OCI-LY3 (cell line): ENCODE measurements around the gene CYSLTR2.

Experiments used
- EZH2phosphoT487 ChIP-seq: fragments of 200-600 bp; shearing (Covaris generic); IDR thresholded peaks from 2 replicates; pipeline ENCODE4 v1.6.1; 2018; ENCODE audit warnings: antibody characterized with exemption, mixed run types, low read depth
- TF ChIP-seq, protein P1 (sequence below): fragments of 200-600, 300-600 bp; sonication (generic); IDR thresholded peaks from 2 replicates; pipeline ENCODE4 v1.5.1; 2014; ENCODE audit warnings: antibody characterized with exemption, low read length, low read depth

DNA sequence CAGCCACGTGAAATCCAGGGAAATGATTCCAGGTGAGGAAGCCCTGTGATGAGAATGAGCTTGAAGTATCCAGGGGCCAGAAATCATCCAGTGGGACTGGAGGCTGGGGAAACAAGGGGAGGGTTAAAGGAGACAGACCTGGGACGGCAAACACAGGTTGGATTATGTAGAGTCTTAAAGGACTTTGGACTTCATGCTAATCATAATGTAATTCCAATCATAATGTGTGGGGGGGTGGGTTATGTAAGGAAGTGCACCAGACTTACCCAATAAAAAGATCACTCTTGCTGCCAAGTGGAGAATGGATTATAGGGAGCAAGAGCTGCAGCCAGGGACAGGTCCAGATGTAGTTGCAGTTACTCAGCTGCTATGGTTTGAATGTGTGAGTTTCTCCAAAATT lies 16.1 kb upstream of the CYSLTR2 start:
- TF ChIP-seq EZH2phosphoT487: no peak
- TF ChIP-seq, protein P1, sequence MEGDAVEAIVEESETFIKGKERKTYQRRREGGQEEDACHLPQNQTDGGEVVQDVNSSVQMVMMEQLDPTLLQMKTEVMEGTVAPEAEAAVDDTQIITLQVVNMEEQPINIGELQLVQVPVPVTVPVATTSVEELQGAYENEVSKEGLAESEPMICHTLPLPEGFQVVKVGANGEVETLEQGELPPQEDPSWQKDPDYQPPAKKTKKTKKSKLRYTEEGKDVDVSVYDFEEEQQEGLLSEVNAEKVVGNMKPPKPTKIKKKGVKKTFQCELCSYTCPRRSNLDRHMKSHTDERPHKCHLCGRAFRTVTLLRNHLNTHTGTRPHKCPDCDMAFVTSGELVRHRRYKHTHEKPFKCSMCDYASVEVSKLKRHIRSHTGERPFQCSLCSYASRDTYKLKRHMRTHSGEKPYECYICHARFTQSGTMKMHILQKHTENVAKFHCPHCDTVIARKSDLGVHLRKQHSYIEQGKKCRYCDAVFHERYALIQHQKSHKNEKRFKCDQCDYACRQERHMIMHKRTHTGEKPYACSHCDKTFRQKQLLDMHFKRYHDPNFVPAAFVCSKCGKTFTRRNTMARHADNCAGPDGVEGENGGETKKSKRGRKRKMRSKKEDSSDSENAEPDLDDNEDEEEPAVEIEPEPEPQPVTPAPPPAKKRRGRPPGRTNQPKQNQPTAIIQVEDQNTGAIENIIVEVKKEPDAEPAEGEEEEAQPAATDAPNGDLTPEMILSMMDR: no peak
